ENCODE measurements around the gene GHRHR. TPM values are rescaled to one million over a fixed set of nuclear protein-coding genes. Genes with fewer than 3 reads are reported as not detected.

The GHRHR gene
- total RNA-seq, 4 donors from 2014 or later = not detected

GRCh38 chr7:30933124-30933974 is 30.4 kb upstream of the GHRHR start:
- peak; percentile 87 for DNase-seq (ENCODE audit: extremely low spot score)
- H3K36me3 ChIP-seq = no peaks in the 10 kb centered on the region
- TF ChIP-seq CTCF (IDR thresholded peaks at IDR 0.05) (no peak), POLR2A (IDR thresholded peaks at IDR 0.05; ENCODE audit: low read depth) (no peak), EP300 (IDR thresholded peaks at IDR 0.05) (no peak), POLR2AphosphoS5 (IDR thresholded peaks at IDR 0.05) (no peak)
- WGBS = 86% methylated on average over 24 of the region's 26 CpGs
- no peak overlapping the region for H3K4me3 ChIP-seq
- intact Hi-C loops (cut with DNase I) = no loop called here
- no peaks in the 10 kb centered on the region for H3K9me3 ChIP-seq
- H3K27me3 ChIP-seq = no peaks in the 10 kb centered on the region
- no peak overlapping the region for H3K27ac ChIP-seq (replicated peaks in 1 of 4)
- H3K4me1 ChIP-seq = peaks cover 5 to 30% (median 14%) of the 10 kb centered on the region in 4 donors

- Histone ChIP-seq H3K4me3 (no peak overlapping the region), H3K36me3 (no peaks in the 10 kb centered on the region), H3K9me3 (no peaks in the 10 kb centered on the region), H3K27ac (replicated peaks in 1 of 4) (no peak overlapping the region), H3K27me3 (no peaks in the 10 kb centered on the region), H3K4me1 (peaks cover 12 to 34% (median 20%) of the 10 kb centered on the region in 4 donors)
- intact Hi-C loops (cut with DNase I) = no loop called here
- WGBS = 94% methylated on average over 4 of the region's 5 CpGs
- TF ChIP-seq POLR2A (IDR thresholded peaks at IDR 0.05; ENCODE audit: low read depth) = no peak
- TF ChIP-seq EP300 (IDR thresholded peaks at IDR 0.05) = no peak
- TF ChIP-seq POLR2AphosphoS5 (IDR thresholded peaks at IDR 0.05) = no peak
- TF ChIP-seq CTCF (IDR thresholded peaks at IDR 0.05) = no peak
- peak; percentile 82 for DNase-seq (ENCODE audit: extremely low spot score)
Observed at GRCh38 chr7:30934225-30934624, 29.5 kb upstream of the GHRHR start.

- Histone ChIP-seq H3K27ac (replicated peaks in 1 of 4) (no peak overlapping the region), H3K27me3 (no peaks in the 10 kb centered on the region), H3K4me3 (no peak overlapping the region), H3K4me1 (peaks cover 11 to 34% (median 17%) of the 10 kb centered on the region in 4 donors), H3K9me3 (no peaks in the 10 kb centered on the region), H3K36me3 (no peaks in the 10 kb centered on the region)
- TF ChIP-seq CTCF (IDR thresholded peaks at IDR 0.05) (no peak), EP300 (IDR thresholded peaks at IDR 0.05) (no peak), POLR2A (IDR thresholded peaks at IDR 0.05; ENCODE audit: low read depth) (no peak), POLR2AphosphoS5 (IDR thresholded peaks at IDR 0.05) (no peak)
- 82% methylated on average over 6 of the region's 6 CpGs for WGBS
- peak; percentile 81 for DNase-seq (ENCODE audit: extremely low spot score)
- intact Hi-C loops (cut with DNase I) = no loop called here
Observed at GRCh38 chr7:30934732-30935568, 28.8 kb upstream of the GHRHR start.

- 91% methylated on average over 3 of the region's 3 CpGs for WGBS
- DNase-seq (ENCODE audit: extremely low spot score) = no peak
- Histone ChIP-seq H3K4me3 (no peak overlapping the region), H3K27ac (replicated peaks in 1 of 4) (no peak overlapping the region), H3K4me1 (peaks cover 8 to 30% (median 17%) of the 10 kb centered on the region in 4 donors), H3K36me3 (no peaks in the 10 kb centered on the region), H3K9me3 (no peaks in the 10 kb centered on the region), H3K27me3 (no peaks in the 10 kb centered on the region)
- TF ChIP-seq CTCF (IDR thresholded peaks at IDR 0.05) = no peak
- TF ChIP-seq POLR2A (IDR thresholded peaks at IDR 0.05; ENCODE audit: low read depth) = no peak
- TF ChIP-seq POLR2AphosphoS5 (IDR thresholded peaks at IDR 0.05) = no peak
- no peak for TF ChIP-seq EP300 (IDR thresholded peaks at IDR 0.05)
- intact Hi-C loops (cut with DNase I) = no loop called here
Observed at GRCh38 chr7:30935569-30935877, 28.2 kb upstream of the GHRHR start.

Data from esophagus muscularis mucosa (tissue), 4 donors.